SK-N-SH (cell line): ENCODE results near the gene PSMG4. TPM values are rescaled to one million over a fixed set of nuclear protein-coding genes. Genes with fewer than 3 reads are reported as not detected.

Experiments
- polyA plus RNA-seq, 3 experiments: library from polyadenylated mRNA; depleted of rRNA; stranded (reverse); fragments of >200 nt; gene quantifications; 2 replicates each; pipeline ENCODE4 v1.2.3, GENCODE V29; 2012

The PSMG4 gene
- polyA plus RNA-seq, 1 of the 3 experiments (the other 2 are of a cell fraction) = 61.3 TPM

Other genes with a start within 250 kb of the PSMG4 start
- gene RIPK1, start 190.5 kb upstream of the PSMG4 start, polyA plus RNA-seq (2012; rRNA removed) = 12.0 and 15.7 TPM in 2 replicates
- 21.7 and 25.6 TPM in 2 replicates for gene BPHL, start 140.2 kb upstream of the PSMG4 start, polyA plus RNA-seq (2012; rRNA removed)
- 169 and 199 TPM in 2 replicates for gene TUBB2A, start 101.4 kb upstream of the PSMG4 start, polyA plus RNA-seq (2012; rRNA removed)
- 161 and 162 TPM in 2 replicates for gene TUBB2B, start 31.3 kb upstream of the PSMG4 start, polyA plus RNA-seq (2012; rRNA removed)
- gene SLC22A23, start 198.1 kb downstream of the PSMG4 start, polyA plus RNA-seq (2012; rRNA removed) = not detected in 2 replicates